HEK293T (cell line): ENCODE results near the gene TUBB1.

Experiments
- ARNT ChIP-seq: fragments of 450-650 bp; IDR thresholded peaks from 2 replicates; pipeline ENCODE4 v1.6.1; 2017; ENCODE audit warnings: mild to moderate bottlenecking
- BHLHE40 ChIP-seq: fragments of 450-650 bp; IDR thresholded peaks from 2 replicates; pipeline ENCODE4 v1.6.1; 2016; ENCODE audit warnings: mild to moderate bottlenecking, moderate library complexity, borderline replicate concordance
- CTBP1 ChIP-seq: fragments of 450-650 bp; IDR thresholded peaks from 2 replicates; pipeline ENCODE4 v1.6.1; 2016; ENCODE audit warnings: borderline replicate concordance
- ELF4 ChIP-seq: fragments of 450-650 bp; IDR thresholded peaks from 2 replicates; pipeline ENCODE4 v1.6.1; 2017; ENCODE audit warnings: antibody characterized with exemption
- FOXA1 ChIP-seq: fragments of 450-650 bp; IDR thresholded peaks from 2 replicates; pipeline ENCODE4 v1.6.1; 2016; ENCODE audit warnings: mild to moderate bottlenecking
- FOXK2 ChIP-seq: fragments of 450-650 bp; IDR thresholded peaks from 2 replicates; pipeline ENCODE4 v1.6.1; 2016; ENCODE audit warnings: mild to moderate bottlenecking
- FOXM1 ChIP-seq: fragments of 450-650 bp; IDR thresholded peaks from 2 replicates; pipeline ENCODE4 v1.6.1; 2017; ENCODE audit warnings: mild to moderate bottlenecking, borderline replicate concordance
- PKNOX1 ChIP-seq: fragments of 450-650 bp; IDR thresholded peaks from 2 replicates; pipeline ENCODE4 v1.6.1; 2016
- SP1 ChIP-seq: fragments of 450-650 bp; IDR thresholded peaks from 2 replicates; pipeline ENCODE4 v1.6.1; 2017
- SUZ12 ChIP-seq: fragments of 450-650 bp; IDR thresholded peaks from 2 replicates; pipeline ENCODE4 v1.6.1; 2016; ENCODE audit warnings: mild to moderate bottlenecking
- TARDBP ChIP-seq: fragments of 450-650 bp; IDR thresholded peaks from 2 replicates; pipeline ENCODE4 v1.6.1; 2016

GRCh38 chr20:59002874-59003399 is 16.3 kb upstream of the TUBB1 start:
- TF ChIP-seq SUZ12, result no peak
- TF ChIP-seq SP1, result no peak
- no peak for TF ChIP-seq FOXK2
- TF ChIP-seq ELF4, result no peak
- no peak for TF ChIP-seq BHLHE40
- TF ChIP-seq FOXM1, result no peak
- TF ChIP-seq TARDBP, result no peak
- TF ChIP-seq ARNT, result no peak
- TF ChIP-seq PKNOX1, result no peak
- TF ChIP-seq CTBP1, result no peak
- TF ChIP-seq FOXA1, result no peak
